HG03095 (cell line): ENCODE measurements around the gene ODF2L.
"Not testable (repeated sequence)": the region's sequence is repeated elsewhere in the genome, so short reads cannot be mapped to it uniquely, and the experiment has no call there.

Experiments
- ATAC-seq: cut with Tn5 transposase; IDR thresholded peaks from one replicate; pipeline ENCODE4 v1.9.1; 2021; ENCODE audit warnings: moderate library complexity; ENCODE audit not compliant: unreplicated experiment

ODF2L gene

DNA sequence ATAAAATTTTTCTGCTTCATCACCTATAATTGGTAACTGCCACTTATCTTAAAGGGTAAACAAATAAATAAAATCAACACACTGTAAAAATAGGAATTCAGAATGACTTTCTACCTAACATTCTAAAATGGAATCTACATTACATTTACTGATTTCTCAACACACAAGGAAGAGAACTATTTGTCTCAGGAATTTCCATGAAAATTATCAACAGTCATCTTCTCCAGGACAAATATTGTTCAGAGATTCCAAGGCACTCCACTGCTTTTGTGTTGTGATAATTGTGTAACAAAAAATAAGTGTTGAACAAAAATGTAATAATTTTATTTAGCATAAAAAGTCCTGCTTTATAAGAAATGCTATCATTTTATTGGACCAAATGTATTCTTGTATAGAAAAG, 7.3 kb downstream of the ODF2L start:
- no peak for ATAC-seq

DNA sequence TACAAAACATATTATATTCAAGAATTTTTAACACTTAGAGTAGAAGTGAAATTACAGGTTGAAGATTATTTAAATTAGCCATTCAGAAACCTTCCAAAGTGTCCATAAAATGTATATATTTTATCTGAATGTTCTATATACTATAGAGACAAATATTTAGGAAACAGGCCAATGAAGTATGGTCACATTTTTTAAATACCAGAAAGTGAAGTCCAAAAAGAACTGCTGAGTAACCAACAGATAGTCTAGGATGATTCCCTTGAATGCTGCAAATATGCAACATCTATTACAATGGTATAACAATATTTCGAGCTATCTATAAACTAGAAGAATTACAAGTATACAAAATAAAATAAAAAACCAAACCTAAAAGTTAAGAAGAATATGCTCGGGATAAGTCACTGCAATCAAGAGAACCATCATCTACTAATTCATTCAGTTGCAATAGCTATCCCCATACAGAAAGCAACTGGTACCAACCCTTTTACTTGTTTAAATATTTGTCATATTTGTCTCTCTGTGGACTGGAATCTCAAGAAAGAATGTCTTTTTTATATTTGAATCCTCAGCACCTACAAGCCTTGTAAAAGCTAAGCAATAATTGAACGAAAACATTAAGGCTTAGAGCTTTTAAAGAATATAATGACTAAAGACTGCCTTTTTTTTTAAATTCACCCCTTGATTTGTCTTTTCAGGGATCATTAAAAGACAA, 8.1 kb downstream of the ODF2L start:
- ATAC-seq = no peak

DNA sequence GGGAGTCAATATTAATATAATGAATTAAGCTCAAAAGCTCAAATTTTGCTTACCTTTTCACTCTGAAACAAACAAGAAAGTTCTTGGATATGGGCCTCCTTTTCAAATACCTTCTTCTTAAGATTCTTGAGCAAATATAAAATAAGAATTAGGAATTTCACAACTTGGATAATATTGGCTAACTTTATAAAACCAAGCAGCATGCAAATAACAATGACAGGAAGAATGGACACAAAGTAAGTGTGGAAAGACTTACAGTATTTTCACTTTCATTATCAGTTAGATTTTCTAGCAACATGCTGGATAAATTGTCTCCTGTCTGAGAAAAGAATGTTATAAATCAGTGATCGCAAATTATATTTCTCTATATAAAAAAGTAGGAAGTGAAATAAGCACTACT, 13.2 kb downstream of the ODF2L start:
- peak; percentile 56 for ATAC-seq

DNA sequence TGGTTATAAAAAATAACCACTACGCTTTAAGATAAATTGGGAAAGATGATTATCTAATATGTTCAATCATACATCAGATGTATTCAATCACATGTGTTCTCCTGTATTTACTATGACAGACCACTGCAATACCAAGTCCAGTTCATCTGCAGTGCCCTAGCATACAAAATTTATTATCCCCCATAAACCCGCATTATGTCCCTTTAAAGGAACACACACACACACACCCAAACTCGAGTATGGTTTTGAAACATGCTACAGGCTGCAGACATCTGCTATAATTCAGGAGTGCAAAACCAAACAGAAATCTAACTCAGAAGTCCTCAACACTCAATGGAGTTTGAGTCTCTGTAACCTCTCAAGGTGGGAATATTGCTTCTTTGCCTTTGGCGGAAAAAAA, 14.9 kb downstream of the ODF2L start:
- no peak for ATAC-seq

DNA sequence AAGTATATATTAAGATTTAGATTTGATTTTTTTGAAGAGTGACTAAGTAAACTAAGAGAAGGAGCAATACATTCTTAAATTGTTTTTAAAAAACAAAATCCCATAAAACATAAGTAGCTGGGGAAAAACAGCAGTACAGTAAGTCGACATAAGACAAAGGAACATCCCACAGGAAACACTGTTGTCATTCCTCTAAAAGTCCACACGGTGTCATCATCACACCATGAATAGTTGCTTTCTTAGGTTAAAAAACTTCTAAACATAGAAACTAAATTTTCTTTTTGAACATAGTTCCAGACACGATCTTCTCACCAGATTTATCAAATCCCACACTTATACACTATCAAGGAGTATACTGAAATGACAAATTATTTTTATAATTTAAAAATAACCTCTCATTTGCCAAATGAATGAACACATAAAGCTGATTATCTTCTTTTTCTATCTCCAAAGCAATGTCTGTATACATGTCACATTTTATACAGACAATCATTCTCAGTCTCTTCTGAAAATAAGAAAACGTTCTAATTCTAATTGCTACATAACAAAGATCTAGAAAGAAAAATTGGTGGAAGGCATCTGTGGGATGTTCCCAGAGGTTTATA, 15.8 kb downstream of the ODF2L start:
- peak; percentile 67 for ATAC-seq

DNA sequence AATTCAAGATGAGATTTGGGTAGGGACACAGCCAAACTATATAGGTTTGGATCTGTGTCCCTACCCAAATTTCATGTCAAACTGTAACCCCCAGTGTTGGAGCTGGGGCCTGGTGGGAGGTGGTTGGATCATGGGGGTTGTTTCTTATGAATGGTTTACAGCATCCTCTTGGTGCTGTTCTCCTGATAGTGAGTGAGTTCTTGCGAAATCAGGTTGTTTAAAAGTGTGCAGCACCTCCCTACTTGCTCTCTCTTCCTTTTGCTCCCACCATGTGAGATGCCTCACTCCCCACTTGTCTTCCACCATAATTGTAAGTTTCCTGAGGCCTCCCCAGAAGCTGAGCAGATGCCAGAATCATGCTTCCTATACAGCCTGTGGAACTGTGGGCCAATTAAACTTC, 17.3 kb downstream of the ODF2L start:
- ATAC-seq = no peak

DNA sequence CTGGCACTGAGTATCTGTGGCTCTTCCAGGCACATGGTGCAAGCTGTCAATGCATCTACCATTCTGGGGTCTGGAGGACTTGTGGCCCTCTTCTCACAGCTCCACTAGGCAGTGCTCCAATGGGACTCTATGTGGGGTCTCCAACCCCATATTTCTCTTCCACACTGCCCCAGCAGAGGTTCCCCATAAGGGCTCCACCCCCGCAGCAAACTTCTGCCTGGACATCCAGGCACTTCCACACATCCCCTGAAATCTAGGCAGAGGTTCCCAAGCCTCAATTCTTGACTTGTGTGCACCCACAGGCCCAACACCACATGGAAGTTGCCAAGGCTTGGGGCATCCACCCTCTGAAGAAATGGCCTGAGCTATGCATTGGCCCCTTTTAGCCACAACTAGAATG, 18.8 kb downstream of the ODF2L start:
- no peak for ATAC-seq

DNA sequence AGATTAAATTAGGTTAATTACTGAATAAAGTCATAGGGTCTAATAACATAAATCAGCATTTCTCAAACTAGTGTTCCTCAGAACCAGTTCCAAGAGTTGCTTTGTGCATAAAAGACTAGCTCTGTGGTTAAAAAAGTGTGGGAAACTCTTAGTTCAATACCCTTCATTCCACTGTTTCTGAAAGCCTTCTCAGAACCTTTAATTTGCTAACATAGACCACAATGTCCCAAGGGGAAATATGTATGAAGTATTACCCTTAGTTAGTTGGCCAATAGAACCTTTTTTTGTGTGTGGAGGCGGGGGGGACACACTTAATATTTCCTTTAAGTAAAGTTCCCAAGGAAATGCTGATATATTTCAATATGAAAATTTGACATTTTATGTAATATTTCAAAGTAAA, 20.4 kb downstream of the ODF2L start:
- no peak for ATAC-seq

DNA sequence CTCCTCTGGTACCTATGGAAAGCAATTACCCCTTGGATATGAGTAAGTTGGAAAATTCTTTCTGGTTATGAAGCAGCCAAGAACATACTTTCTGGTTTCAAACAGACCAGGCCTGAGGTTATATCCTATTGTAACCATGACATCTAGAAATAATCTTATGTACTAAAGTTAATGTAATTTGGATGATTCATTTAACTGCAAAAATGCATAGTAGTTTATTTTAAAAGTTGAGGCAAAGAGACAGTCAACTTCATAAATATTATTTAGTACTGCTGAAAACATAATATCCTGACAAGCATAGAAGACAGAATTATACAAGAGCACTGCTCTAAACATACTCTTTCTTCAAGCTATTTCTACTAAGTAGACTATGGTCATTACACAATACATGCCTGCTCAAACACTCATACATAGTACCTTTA, 25.5 kb downstream of the ODF2L start:
- ATAC-seq = no peak

DNA sequence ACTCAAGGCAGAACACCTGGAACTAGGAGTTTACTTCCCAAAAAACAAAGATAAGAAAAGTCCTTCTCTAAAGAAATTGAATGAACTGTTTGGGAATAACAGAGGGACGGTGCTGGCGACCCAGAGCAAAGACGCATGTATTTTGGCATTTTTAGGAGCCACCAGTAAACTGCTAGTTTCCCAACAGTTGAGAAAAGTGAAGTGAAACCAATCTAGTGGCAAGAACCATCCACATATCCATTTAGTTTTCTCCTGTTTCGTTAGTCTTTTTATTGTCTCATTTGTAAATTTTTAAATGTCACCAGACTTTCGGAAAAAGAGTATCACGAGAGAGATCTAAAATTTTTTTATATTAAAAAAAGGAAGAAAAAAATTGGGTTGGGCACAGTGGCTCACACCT, 30.2 kb downstream of the ODF2L start:
- no peak for ATAC-seq

DNA sequence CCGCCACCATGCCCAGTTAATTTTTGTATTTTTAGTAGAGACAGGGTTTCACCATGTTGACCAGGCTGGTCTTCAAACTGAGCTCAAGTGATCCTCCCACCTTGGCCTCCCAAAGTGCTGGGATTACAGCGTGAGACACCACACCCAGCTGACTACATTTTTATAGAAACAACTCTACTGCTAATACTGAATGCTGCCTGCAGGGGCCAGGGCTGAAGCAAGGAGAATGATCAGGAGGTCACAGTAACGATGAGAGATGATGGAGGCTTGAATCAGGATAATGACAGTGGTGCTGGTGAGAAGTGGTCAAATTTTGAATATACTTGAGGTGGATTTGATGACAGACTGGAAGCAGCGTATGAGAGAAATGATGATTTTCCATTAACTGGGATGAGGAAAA, 33.3 kb downstream of the ODF2L start:
- no peak for ATAC-seq

DNA sequence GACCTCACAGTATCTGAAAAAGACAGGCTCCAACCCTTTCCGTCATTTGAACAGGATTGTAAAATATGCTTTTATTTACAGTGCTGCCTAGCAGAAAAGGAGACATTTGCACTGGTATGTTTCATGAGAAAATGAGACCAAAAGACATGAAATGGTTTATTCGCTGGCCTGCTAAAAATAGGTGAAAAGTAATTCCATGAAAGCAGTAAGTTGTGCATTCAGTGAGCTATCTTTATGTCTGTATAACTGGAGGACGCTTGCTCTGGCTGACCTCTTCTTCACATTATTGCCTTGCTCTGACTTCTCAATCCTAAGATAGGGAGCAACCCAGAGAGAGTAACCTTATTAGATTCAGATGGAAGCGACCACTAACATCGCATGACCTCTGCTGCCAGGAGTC, 38.3 kb downstream of the ODF2L start:
- ATAC-seq = no peak

DNA sequence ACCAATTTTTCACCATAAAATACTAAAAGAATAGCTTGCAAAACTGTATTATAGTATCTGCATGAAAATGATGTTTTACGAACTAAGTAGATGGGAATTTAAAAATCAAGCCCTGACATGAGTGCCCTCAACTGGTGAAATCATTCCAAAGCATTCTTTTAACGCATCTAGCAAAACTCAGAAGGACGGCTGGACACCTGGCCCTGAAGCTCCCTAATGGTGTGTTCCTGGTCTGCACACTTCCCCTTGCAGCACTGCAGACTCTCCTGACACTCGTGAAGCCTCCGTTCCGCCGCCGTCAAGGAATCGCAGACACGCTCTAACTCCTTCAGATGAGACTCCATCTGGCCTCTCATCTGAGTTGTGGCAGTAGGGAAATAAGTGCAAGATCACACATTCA, 39.9 kb downstream of the ODF2L start:
- no peak for ATAC-seq

DNA sequence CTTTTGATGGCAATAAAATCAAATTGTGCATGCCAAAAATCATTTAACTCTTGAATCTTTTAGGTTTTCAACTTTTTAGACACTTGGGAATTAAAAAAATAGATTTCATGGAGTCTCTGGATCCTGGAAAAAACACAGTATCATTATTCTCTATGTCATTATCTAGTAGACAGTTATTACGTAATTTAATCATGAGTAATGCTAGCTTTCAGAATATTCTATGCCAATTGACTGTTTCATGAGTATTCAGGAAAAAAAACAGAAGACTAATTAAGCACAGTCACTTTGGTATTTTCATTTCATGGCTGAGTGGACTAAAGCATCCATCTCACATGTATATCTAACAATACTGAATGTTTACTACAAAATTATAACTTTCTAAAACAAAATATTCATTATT, 44.0 kb downstream of the ODF2L start:
- no peak for ATAC-seq

DNA sequence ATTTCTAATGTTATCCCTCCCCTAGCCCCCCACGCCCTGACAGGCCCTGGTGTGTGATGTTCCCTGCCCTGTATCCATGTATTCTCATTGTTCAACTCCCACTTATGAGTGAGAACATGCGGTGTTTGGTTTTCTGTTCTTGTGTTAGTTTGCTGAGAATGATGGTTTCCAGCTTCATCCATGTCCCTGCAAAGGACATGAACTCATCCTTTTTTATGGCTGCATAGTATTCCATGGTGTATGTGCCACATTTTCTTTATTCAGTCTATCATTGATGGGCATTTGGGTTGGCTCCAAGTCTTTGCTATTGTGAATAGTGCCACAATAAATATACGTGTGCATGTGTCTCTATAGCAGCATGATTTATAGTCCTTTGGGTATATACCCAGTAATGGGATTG, 45.9 kb downstream of the ODF2L start:
- not testable (repeated sequence) for ATAC-seq

DNA sequence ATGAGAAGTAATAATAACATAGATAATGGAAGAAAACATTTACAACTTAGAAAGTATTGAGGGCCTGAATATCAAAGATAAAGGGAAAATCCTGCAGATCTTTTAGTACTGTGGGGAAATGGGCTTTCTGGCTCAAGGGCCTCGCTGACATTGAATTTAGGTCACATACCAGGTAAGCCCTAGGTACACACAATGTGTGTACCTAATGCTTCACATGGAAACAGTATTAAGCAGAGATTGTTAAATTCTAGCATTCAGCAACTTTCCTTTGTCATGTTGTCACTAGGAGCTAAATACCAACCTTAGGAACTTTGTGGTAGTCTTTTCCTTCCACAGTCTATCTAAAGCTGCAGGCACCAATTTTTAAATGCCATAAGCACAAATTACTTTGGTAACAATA, 49.7 kb downstream of the ODF2L start:
- no peak for ATAC-seq

DNA sequence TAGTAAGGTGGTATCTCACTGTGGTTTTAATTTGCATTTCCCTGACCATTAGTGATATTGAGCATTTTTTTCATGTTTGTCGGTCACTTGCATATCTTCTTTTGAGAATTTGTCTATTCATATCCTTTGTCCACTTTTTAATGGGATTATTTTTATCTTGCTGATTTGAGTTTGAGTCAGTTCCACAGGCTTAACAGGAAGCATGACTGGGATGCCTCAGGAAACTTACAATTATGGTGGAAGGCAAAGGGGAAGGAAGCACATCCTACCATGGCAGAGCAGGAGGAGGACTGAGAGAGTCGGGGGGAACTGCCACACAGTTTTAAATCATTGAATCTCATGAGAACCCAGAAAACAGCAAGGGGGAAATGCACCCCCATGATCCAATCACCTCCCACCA, 51.1 kb downstream of the ODF2L start:
- ATAC-seq = no peak

DNA sequence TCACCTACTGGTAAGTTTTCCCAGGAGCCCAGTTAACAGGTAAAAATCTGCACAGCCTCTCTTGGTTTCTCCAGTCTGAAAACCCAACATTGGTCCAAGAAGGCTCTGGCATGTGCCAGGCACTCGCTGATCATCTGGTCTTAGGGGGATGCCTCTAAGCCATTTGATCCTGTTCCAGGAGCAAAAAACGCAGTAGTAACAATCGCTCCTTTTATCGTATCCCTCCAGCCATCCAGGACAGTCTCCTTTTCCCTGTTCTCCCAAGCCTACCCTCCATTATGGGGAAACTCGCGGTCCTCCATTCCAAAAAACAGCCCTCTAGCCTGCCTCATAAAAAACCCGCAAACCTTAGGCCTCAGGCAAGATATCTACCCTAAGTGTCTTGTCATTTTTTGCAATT, 56.2 kb downstream of the ODF2L start:
- ATAC-seq = no peak

DNA sequence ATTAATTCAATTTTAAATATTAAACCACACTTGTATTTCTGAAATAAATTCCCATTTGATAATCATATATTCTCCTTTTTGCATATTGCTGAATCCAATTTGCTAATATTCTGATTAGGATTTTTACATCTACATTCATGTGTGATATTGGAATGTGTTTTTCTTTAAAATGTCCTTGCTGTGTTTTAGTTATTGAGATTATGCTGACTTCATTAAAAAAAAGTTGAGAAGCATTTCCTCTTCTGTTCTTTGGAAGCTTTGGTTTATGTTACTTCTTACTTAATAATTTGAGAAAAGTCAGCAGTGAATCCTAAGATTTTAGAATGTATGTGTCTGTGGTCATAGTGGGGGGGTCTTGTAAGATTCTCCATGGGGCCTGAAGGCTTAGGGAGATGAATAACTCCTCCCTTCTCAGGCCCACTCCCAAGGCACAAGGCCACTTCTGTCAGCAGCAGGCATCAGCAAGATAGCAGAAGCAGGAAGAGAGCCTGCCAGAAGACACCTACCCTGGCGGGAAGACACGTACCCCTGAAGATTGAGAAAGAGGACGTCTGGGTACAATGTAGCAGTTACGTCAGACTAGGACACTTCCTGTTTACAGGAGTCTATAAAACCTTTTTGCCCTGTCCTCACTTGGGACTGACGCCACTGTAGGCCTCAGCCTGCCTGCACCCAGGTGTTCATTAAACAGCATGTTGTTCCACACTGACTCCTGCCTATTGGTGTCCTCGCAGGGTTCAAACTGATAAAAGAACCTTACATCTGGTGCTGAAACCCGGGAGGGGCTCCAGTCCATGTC, 56.9 kb downstream of the ODF2L start:
- ATAC-seq = no peak

DNA sequence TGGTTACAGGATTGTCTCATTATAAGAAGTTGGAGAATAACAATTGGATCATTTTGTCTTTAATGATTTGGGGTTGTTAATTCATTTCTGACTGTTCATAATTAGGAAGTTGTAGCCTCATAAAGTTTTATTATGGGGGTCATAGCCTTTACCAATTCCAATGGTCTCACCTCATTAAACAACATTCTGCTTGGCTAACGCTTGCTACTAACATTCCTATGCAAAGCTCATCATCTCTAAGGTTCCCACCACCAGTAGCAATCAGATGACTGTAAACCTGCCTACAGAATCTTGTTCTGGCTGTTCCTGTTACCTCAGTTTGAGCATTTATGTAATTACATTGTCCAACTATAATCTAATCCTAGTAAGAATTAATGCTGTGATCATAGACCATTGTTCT, 60.2 kb downstream of the ODF2L start:
- no peak for ATAC-seq

DNA sequence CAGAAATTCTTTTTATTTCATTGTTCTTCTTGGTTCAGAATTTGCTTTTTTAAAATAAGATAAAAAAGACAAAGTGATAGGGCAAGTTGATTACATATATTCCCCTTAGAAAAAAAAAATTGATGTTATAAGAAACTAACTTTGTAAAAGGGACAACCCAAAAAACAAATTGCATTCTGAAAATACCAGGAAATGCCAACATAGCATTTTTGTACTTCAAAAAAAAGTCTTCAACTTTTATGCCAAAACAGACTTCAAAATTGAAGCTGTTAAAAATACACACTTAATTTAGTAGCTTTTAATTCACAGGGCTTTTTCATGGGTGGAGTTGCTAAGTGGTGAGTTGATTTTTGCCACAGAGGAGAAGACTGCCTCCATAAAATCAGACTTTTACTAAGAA, 70.9 kb downstream of the ODF2L start:
- ATAC-seq = no peak

DNA sequence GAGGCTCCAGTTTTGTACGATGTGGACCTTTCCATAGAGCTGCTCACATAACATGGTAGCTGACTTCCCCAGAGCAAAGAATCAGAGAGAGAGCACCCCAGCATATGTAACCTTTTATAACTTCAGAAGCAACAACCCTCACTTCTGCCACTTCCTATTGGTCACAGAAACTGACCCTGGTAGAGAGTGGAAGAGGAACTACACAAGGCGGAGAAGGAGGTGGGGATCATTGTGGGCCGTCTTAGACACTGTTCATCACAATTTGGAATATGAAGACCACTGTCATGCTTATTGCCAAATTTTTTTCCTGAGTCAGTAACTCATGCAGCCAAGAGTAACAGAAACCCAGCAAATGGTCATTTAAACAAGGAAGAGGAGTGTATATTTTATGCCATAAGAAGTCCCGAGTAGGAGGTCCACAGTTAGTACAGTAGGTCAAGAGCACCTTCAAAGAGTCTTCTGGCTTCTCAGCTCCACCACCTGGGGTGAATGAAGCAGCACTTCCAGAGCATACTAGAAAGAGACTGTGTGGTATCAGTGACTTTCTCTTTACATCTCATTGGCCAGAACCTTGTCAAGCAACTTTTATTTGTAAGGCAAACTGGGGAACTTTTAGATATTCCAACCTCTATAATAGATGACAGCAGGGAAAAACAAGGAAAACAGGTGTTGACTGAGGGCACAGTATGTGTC, 71.8 kb downstream of the ODF2L start:
- ATAC-seq = no peak
